GM21717 (cell line): ENCODE results near the gene RPS6KL1.

Experiments used
- ATAC-seq: cut with Tn5 transposase; IDR thresholded peaks from one replicate; pipeline ENCODE4 v1.9.1; 2021; ENCODE audit warnings: mild to moderate bottlenecking, moderate library complexity; ENCODE audit not compliant: unreplicated experiment

The RPS6KL1 gene

DNA sequence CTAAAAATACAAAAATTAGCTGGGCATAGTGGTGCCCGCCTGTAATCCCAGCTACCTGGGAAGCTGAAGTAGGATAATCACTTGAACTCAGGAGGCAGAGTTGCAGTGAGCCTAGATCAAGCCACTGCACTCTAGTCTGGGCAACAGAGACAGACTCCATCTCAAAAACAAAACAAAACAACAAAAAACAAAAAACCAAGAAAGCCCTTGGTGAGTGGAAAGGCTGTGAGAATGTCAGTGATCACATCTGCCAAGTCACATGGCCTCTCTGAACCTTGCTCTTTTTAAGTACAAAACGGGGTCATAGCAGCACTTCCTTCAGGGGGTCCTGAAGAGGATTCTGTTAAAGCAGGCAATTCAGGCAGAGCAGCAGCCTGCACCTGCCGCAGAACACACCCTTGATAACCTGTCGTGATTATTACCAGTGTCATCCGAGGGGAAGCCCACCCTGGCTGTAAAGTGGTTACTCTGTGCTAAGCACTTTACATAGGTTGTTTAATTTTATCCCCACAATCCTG, 9.6 kb downstream of the RPS6KL1 start:
- ATAC-seq: no peak

DNA sequence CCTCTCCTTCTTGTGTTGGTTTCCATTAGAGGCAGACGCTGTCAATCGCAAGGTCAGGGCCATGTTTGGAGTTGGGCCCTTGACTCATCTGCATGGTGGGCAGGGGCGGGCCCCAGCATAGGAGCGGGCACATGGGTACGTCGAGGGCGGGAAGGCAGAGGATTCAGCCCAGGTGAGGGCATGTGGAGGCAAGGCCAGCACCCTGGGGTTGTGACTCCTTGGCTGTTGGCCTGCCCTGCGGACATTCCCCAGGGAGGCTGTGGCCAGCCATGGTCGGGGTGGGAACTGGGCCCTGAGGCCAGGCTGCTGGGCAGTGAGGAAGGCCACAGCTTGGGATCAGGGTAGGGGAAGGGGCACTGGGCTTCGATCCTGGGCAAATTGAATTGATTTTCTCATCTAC, 10.3 kb downstream of the RPS6KL1 start:
- no peak for ATAC-seq

DNA sequence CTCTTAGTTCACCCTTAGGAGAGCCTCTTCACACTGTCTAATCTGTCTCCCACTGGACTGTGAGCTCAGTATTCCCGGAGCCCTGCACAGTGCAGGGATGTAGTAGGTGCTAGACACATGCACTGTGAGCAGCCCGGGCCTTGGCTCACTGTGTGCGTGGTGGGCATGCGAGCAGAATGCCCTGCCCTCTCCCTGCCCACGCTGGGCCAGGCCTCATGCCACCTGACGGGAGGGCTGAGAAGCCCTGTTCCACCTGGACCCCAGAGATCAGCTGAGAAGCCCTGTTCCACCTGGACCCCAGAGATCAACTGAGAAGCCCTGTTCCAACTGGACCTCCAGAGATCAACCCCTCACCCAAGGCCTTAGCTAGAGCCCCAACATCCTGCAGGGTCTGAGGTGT, 10.9 kb downstream of the RPS6KL1 start:
- no peak for ATAC-seq

DNA sequence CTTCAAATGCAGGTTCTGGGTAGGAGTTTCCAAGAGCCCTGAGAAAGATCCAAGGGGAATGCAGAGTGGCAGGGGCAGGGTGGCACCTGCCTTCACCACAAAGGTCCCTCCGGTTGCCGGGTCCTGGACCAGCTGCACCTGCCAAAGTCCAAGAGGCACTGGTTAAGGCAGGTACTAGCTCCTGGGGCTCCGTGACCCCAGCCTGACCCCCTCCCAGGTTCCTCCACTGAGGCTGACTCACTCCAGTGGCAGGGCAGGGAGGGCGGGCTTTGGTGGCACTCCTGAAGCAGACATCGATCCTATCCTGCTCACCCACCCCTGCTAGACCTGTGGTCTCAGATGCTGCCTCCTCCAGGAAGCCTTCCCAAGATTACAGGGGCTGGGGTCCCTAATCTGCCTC, 11.4 kb downstream of the RPS6KL1 start:
- ATAC-seq: no peak

DNA sequence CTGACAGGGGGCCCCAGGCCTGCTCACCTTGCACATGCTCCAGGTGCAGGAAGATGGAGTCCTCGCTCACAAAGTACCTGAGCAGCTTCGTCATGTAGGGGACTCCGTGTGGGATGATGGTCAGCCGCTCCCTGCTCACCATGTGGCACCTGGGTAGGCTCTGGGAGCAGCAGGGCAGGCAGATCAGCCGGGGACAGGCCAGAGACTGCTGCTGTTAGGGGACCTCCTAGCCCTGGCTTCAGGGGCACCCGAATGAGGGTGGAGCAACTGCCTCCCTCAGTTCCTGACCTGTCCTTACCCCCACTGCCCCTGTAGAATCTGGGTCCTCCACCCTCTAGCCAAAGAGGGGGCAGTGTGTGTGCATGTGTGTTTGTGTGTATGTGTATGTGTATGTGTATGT, 11.8 kb downstream of the RPS6KL1 start:
- no peak for ATAC-seq

DNA sequence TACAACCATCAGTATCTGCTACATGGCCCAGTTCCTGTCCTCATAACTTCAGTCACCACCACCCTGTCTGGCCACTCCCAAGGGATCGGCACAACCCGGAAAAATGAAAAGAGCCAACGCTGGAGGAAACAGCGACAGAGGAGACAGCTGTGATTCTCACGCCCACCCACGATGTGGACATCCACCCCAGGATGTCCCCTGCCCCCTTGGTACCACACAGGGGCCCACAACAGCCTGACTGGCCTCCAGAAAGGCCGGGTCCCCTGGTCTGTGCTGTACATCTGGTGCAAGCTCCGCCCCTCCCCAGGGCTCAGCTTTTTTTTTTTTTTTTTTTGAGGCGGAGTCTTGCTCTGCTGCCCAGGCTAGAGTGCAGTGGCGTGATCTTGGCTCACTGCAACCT, 12.5 kb downstream of the RPS6KL1 start:
- no peak for ATAC-seq

DNA sequence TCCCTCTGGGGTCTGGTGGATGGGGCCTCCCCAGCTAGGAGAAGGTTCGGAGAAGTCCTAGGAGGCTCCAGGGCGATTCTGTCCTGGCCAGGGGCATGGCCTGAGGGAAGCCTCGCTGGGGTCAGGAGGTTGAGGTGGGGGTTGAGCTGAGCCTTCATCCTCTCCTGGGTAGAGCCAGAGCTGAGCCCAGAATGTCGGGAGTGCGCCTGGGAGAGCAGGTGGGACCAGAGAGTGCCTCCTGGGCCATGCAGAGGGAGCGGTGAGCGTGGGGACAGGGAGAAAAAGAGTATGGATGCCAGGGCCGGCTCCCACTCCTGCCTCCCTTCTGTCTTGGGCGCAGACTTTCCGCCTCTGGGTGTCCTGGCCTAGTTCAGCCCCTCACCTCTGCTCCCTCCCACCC, 13.1 kb downstream of the RPS6KL1 start:
- ATAC-seq: no peak

DNA sequence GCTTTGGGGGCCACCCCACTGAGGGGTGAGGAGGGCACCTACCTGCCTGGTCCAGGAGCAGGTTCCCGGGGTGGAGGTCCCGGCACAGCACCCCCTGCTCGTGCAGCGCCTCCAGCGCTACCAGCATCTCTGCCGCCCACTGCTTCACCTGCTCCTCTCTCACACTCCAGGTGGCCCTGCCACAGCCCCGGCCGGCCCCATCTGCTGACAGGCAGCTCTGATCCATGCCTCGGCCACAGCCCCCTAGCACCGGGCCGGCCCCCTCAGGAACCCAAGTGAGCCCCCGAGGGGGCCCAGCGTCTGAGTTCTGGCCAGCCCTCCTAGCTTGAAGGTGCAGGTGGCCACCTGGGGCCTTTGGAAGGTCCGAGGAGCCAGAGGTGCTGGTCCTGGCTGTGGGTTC, 13.6 kb downstream of the RPS6KL1 start:
- no peak for ATAC-seq

DNA sequence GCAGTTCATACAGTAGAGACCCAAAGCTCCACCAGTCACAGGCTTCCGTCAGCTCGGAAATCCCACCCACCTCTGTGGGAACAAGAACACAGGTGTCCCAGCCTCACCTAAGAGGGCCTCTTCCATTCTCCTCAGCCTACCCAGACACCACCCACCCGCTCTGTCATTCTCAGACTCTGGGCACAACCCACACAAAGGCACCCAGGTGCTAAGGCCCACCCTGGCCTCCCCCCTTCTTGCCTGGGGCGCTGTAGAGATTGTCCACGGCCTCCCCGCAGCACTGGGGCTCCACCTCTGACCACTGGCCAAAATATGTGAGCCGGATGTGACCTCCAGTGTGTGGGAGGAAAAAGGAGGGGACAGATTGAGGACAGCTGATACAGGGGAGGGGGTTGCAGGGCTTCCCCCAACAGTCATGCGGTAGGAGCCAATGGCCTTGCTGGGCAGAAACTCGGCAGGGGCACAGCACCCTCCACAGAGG, 14.2 kb downstream of the RPS6KL1 start:
- no peak for ATAC-seq

DNA sequence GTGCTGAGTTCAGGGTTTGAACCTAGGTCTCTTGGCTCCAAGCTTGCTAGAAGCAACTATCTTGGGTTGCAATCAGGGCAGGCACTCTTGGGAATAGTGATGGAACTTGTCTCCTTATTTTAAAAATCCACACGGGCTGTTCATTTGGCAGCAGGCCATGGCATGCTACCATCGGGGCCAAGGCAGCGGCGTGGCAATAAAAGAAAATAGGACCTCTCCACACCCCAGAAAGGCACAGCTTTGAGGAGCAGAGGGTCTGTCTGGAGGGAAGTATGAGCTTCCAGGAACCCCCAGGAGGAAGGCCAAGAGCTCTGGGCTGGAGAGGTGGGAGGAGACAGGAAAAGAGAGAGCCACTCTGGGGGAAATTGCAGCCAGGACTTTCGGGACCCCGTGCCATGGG, 15.3 kb downstream of the RPS6KL1 start:
- ATAC-seq: no peak

DNA sequence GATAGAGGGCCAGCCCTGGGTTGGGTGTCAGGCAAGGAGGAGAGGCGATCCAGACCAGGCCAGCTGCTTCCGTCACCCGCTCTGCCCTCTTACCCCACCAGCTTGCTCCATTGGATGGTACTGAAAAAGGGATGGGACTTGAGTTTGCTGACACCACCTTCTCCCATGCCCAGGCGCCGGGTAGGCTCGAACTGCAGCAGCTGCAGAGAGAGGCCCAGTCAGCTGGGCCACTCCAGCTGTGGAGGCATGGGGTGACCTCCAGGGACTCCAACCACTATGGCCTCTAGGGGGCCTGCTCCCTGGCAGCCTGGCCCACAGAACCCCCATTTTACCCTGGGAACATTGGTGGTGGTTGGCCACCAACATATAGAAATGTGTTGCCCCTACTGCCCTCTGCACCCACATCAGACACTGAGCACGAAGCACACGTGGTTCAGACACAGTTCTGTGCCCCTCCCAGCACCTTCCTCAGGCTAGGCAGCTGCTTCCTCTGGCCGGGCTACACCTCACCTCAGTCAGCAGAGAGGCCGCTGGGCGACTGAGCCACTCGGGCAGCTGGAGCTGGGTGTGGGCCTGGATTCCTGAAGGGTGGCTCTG, 16.0 kb downstream of the RPS6KL1 start:
- no peak for ATAC-seq

DNA sequence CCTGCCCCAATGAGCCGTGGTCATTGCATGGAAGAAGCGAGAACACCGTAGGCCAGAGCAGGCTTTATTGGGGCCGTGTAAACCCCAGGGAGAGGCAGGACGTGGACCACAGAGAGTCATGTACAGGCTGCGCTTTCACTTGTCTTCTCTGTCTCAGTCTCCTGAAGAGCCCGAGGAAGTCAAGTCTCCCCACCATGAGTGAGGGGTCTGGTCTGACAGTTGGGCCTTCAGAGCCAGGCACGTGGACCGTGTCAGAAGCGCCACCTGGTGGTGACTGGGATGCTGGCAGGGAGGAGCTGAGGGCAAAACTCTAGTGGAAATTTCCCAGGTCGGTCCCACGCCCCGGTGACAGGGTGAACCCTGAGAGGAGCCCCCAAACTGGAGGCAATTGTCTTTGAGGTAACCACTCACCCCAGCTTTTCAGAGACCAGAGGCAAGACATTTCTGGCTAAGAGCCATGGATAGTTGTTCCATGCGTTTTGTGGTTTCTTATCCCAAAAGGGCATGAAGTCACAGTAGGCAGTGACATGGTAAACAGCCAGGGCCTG, 17.4 kb downstream of the RPS6KL1 start:
- ATAC-seq: no peak

DNA sequence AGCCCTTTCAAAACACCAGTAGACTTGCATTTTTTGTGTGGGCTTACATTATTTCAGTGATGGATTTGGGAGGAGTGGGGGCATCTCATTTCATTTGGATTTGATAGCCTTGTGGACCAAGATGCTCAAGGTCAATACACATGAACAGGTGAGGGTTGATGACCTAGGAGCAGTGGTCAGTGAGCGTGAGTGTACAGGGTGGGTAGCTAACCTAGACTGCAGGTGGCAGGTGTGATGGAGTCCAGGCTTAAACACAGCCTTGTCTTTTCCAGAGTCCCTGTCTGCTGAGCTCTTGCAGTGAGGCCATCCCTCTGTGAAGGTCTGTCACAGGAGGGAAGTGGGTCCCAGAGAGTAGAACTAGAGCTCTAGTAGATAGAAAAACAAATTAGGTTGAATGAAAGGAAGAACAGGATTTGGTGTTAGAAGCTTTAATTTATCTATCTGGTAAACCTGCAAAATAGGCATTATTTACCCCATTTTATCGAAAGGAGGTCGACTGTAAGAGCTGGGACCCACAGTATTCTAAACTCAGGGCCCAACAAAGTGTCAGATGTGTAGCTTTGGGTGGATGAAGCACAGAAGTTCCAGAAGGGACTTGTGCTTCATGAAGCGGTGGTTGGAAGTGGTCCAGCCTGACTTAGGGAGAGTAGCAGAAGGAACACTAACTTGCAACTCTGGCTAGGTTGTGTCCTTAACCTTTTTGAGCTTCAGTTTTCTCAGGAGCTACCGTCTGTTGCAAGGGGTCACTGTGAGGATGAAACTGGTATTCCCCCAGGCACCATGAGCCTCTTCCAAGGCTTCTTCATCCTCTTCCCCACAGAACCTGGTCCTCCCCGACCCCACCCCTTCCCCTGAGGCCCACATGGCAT, 18.2 kb downstream of the RPS6KL1 start:
- no peak for ATAC-seq

DNA sequence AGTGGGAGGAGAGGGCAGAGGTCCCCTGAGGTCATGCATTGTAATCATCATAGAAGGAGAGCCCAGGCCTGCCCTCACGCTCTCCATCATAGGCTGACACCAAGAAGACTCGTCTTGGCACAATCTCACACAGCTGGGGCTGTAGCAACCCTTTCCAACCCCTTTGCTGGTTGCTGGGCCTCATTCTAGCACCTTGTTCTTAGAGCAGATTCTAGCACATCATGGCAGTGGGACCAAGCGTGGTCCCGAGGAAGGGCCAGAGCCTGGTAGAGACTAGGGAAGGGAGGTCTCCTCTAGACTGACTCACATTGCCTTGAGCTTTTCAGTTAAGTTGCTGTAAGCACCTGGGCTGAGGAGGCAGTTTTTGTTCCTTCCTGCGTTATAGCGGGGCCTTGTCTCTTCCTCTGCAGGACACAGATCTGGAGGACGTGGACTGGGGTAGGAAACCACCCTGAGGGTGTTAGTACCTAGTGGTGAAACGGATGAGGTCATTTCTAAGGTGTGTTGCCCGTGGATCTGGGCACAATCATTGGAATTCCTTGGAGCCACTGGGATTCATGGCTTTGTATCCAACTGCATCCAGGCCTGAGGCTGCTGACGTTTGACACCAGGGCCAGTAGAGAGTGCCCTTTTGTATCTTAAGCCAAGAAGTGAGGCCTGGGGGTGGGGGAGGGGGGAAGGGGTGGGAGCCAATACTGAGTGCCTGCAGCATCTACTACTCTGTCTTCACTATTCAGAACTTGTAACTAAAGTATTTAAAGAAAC, 19.9 kb downstream of the RPS6KL1 start:
- ATAC-seq: no peak

DNA sequence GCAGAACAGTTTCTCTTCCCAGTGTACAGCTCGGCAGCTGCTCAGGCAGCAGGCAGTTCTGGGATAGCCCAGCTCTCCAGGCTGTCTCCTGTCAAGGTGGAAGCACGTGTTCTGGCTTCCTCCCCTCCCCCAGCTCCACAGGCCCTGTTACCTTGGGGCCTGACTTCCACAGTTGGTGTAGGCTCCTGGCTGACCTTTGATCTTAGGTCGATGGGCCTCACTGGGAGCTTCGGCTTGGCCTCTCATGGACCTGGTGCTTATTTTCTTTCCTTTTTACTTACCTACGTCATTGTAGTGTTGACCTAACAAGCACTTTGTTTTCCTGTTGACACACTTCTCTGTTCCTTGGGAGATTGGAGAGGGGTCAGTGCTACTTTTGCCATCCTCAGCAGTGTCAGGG, 24.4 kb downstream of the RPS6KL1 start:
- no peak for ATAC-seq

DNA sequence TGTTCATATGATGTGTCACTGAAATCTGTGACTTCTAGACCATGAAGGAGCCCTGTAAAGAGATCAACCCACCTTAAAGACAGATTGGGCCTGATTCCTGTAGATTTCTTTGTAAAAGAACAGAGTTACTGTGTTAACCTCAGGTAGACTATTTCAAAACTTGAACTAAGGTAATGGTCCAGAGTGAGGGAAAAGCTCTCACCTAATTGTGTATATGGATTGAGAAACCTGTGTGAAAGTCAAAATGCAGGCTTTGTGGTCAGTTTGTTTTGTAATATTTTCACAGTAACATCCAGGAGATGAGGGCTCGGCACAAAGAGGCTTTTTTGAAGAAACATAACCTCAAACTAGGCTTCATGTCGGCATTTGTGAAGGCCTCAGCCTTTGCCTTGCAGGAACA, 25.0 kb downstream of the RPS6KL1 start:
- ATAC-seq: no peak

DNA sequence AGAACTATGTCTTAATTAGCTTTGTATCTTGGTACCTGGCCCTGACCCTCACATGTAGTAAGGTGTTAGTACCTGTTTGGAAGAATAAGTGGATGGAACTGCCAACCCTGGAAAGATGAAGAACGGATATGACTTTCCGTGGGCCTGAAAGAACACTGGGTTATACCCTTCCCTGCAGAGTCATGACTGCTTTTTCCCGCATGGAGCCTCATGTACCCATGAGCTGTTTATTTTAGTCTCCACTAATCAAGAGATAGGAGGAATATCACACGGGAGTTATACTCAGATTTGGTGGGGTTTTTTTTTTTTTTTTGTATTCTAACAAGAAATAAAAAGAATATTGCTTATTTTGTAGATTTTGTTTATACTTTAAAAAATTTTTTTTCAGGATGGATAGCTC, 25.4 kb downstream of the RPS6KL1 start:
- ATAC-seq: no peak

DNA sequence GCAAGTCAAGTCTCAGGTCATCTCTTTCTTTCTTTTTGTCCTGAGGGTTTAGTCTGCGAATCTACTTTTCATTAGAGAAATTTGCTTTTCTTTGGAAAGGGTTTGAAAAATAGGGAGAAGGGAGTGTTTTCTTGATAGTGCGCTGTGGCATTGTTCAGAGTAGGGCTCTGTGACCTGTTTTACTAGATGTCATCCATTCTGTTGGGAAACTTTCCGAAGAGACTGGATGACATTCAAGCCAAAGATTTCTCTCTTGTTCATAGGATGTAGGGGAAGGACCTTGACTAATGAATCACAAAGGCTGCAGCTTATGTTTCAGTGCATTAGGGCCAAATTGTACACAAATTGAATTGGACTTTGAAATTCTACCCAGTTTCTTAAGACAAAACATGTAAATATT, 26.7 kb downstream of the RPS6KL1 start:
- no peak for ATAC-seq

DNA sequence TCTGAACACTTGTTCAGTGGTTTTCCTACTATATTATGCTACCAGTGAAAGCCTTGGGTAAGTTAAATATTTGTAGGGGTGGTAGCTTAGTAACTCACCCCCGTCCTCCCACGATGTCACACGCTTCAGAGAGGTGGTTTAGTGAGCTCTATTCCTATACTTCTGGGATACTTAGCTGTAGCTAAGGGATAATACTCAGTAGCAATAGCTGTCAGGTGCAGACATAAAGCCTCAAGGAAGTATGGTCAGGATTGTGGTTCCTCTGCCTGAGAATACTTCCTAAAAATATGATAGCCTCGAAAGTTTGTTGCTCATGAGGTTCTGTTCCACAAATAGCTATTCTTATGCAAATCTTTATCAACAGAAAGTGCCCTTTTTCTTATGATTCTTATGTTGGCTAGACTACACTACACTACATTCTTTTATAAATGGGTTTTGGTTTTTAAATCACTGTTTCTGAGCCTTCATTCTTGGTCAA, 29.4 kb downstream of the RPS6KL1 start:
- no peak for ATAC-seq

DNA sequence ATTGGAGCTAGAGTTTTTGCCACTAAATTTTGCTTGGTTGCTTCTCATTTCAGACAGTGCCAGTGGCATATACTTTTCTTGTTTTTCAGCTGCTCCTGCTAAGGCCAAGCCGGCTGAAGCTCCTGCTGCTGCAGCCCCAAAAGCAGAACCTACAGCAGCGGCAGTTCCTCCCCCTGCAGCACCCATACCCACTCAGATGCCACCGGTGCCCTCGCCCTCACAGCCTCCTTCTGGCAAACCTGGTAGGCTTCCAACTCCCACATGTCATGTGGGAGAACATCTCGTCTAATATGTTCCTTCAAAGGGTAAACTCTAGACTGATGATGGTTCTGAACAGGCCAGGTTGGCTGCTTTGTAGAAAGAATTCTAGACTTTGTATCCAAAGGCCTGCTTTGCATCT, 30.3 kb downstream of the RPS6KL1 start:
- ATAC-seq: no peak

DNA sequence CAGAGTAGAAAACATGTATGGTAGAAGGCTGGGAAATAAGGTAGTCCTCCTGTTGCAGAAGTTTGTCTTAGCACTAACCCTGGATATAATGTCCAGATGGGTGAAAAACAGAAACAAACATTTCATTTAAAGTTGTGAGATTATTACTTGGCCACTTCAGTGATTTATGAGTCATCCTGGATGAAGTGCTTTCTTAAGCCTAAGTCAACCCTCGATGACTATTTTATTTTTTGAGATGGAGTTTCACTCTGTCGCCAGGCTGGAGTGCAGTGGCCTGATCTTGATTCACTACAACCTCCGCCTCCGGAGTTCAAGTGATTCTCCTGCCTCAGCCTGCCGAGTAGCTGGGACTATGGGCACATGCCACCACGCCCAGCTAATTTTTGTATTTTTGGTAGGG, 31.2 kb downstream of the RPS6KL1 start:
- no peak for ATAC-seq
